CD14-positive monocyte (primary cell): ENCODE measurements around the gene POLR3E. TPM values are rescaled to one million over a fixed set of nuclear protein-coding genes. Genes with fewer than 3 reads are reported as not detected.

Experiments used
- DNase-seq, 3 donors: peaks; one replicate each; pipeline ENCODE4 v3.0.0-alpha.2; 2011 to 2022
- H2AFZ ChIP-seq: 2 replicates; pipeline ENCODE4 v1.6.0; 2012; ENCODE audit warnings: mild to moderate bottlenecking, low read depth, low read length, inconsistent platforms; ENCODE audit not compliant: insufficient read depth, poor library complexity, severe bottlenecking
- H3K27ac ChIP-seq, 2 donors: 1 replicate in 1 of 2; 2 replicates in 1 of 2; pipeline ENCODE4 v1.5.1; 2012 to 2013; ENCODE audit warnings: low read length in 2 of 2, control low read depth in 1 of 2, inconsistent platforms in 1 of 2, low read depth in 1 of 2, mild to moderate bottlenecking in 1 of 2
- H3K27me3 ChIP-seq, 2 donors: one replicate each; pipeline versions ENCODE4 v1.6.0 to v1.6.1; 2011 to 2013; ENCODE audit warnings: low read length in 2 of 2; ENCODE audit not compliant: control insufficient read depth in 2 of 2, insufficient read depth in 2 of 2
- H3K36me3 ChIP-seq, 2 donors: replicated peaks in 1 of 2; 1 replicate in 1 of 2; 2 replicates in 1 of 2; pipeline versions ENCODE4 v1.5.1 to v1.6.1; 2012 to 2013; ENCODE audit warnings: low read length in 2 of 2, control low read depth in 1 of 2, inconsistent platforms in 1 of 2, mild to moderate bottlenecking in 1 of 2; ENCODE audit not compliant: insufficient read depth in 2 of 2, control insufficient read depth in 1 of 2
- H3K4me1 ChIP-seq, 2 donors: 1 replicate in 1 of 2; 2 replicates in 1 of 2; pipeline versions ENCODE4 v1.5.1 to v1.6.1; 2012 to 2013; ENCODE audit warnings: low read length in 2 of 2, control low read depth in 1 of 2, inconsistent platforms in 1 of 2, mild to moderate bottlenecking in 1 of 2, moderate library complexity in 1 of 2; ENCODE audit not compliant: insufficient read depth in 2 of 2, control insufficient read depth in 1 of 2
- H3K4me2 ChIP-seq: replicated peaks from 2 replicates; pipeline ENCODE3; 2012; ENCODE audit warnings: low read length, moderate library complexity, mild to moderate bottlenecking; ENCODE audit not compliant: poor library complexity, severe bottlenecking; ENCODE audit errors: extremely low read depth
- H3K4me3 ChIP-seq, 3 experiments: fragments of 200-600 bp in 1 of 3; sonication (generic) in 1 of 3; replicated peaks in 1 of 3; 1 replicate in 2 of 3; 2 replicates in 1 of 3; pipeline ENCODE4 v1.5.1; 2011 to 2013; ENCODE audit warnings: low read length in 3 of 3, mild to moderate bottlenecking in 3 of 3, control low read depth in 2 of 3, low read depth in 2 of 3, inconsistent platforms in 1 of 3, moderate library complexity in 1 of 3
- H3K79me2 ChIP-seq: 2 replicates; pipeline ENCODE4 v1.6.0; 2012; ENCODE audit warnings: mild to moderate bottlenecking, control low read depth, inconsistent platforms, low read length, moderate library complexity; ENCODE audit not compliant: insufficient read depth
- H3K9ac ChIP-seq: 2 replicates; pipeline ENCODE4 v1.6.0; 2017; ENCODE audit warnings: low read length, mild to moderate bottlenecking; ENCODE audit not compliant: insufficient read depth, poor library complexity, severe bottlenecking
- H3K9me3 ChIP-seq, 2 donors: replicated peaks in 1 of 2; 1 replicate in 1 of 2; 2 replicates in 1 of 2; pipeline versions ENCODE4 v1.5.1 to v1.6.1; 2012 to 2013; ENCODE audit warnings: low read length in 2 of 2, control low read depth in 1 of 2; ENCODE audit not compliant: control insufficient read depth in 1 of 2, insufficient read depth in 1 of 2
- H4K20me1 ChIP-seq: 2 replicates; pipeline ENCODE4 v1.6.0; 2012; ENCODE audit warnings: mild to moderate bottlenecking, low read length, control low read depth, moderate library complexity; ENCODE audit not compliant: insufficient read depth
- H3K27ac Mint-ChIP-seq, 7 donors: one replicate each; pipeline ENCODE4 v1.8.0; 2020; ENCODE audit warnings: mild to moderate bottlenecking in 7 of 7, mixed read lengths in 7 of 7, moderate library complexity in 6 of 7, inconsistent platforms in 2 of 7
- H3K27me3 Mint-ChIP-seq, 3 donors: one replicate each; pipeline ENCODE4 v1.8.0; 2021 to 2022; ENCODE audit warnings: low read depth in 3 of 3, mild to moderate bottlenecking in 3 of 3, mixed read lengths in 3 of 3, moderate library complexity in 3 of 3, inconsistent platforms in 1 of 3
- H3K36me3 Mint-ChIP-seq, 2 donors: one replicate each; pipeline ENCODE4 v1.8.0; 2020; ENCODE audit warnings: mixed read lengths in 2 of 2, inconsistent platforms in 1 of 2, mild to moderate bottlenecking in 1 of 2
- H3K4me1 Mint-ChIP-seq: one replicate; pipeline ENCODE4 v1.8.0; 2020; ENCODE audit warnings: mild to moderate bottlenecking, mixed read lengths
- H3K4me3 Mint-ChIP-seq, 2 donors: one replicate each; pipeline ENCODE4 v1.8.0; 2020; ENCODE audit warnings: mild to moderate bottlenecking in 2 of 2, mixed read lengths in 2 of 2, moderate library complexity in 1 of 2
- H3K9me3 Mint-ChIP-seq, 7 donors: one replicate each; pipeline ENCODE4 v1.8.0; 2020 to 2022; ENCODE audit warnings: mixed read lengths in 7 of 7, mild to moderate bottlenecking in 6 of 7, moderate library complexity in 6 of 7, inconsistent platforms in 2 of 7
- CTCF ChIP-seq: fragments of 200-600 bp; IDR thresholded peaks from one replicate; pipeline ENCODE4 v1.8.0; 2022; ENCODE audit warnings: antibody characterized with exemption, mild to moderate bottlenecking
- WGBS: methylation state at CpG from one replicate; pipeline ENCODE4 v1.1.5; 2013; ENCODE audit warnings: missing lambda C conversion rate; ENCODE audit not compliant: insufficient coverage; 5-methylcytosine and 5-hydroxymethylcytosine counted together
- intact Hi-C, 2 donors: fragments of 100-400 bp; cut with micrococcal nuclease; formaldehyde crosslinking; loops; one replicate each; pipeline versions ENCODE4 v1.15.0 to v1.15.1; 2023
- polyA plus RNA-seq, 3 donors: library from polyadenylated mRNA; depleted of rRNA in 1 of 3; unstranded in 2 of 3; stranded (reverse) in 1 of 3; fragments of 300-500 nt in 2 of 3; fragments of >200 nt in 1 of 3; fragmentation: Illumina TruSeq in 2 of 3; gene quantifications; 1 replicate in 2 of 3; 2 replicates in 1 of 3; pipeline ENCODE4 v1.2.3, GENCODE V29; 2012 to 2021

The POLR3E gene
- polyA plus RNA-seq, 3 donors, result 4.1 to 34.6 (median 5.7) TPM

DNA sequence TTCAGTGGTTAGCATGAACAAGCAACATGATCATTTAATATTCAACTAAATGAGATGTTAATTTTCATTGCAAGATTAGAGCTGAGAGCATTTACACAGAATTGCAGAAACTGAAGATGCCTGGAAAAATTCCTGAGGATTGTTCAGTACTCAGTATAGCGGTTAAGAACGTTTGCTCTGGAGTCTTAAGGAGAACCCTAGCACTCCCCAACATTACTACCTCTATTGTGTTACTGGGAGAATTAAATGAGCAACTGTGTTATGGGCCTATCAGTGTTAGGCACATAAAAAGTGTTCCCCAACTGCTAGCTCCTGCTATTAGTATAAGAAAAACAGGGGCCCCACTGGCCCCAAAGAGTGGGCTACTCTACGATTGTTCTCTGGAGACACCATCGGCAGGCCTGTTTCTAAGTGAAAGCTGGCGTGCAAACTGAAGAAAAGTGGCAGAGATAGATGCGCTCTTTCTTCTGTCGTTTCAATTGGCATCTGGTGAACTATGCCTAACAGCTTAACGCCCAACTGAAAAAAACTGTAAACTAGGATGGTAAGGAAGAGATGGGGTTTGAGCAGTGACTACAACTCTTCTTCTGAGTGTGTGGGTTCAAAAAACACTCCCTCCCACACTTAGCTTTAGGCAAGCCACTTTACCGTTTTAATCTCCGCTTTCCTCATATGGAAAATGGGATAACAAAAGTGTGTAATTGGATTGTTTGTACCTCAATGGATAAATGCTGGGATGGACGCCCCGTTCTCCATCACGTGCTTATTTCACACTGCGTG, 75.9 kb downstream of the POLR3E start:
- TF ChIP-seq CTCF, result no peak
- Histone ChIP-seq H3K9ac (no peak overlapping the region), H3K4me2 (peak overlapping the region; percentile 93), H3K27ac (no peak overlapping the region), H3K4me1 (peaks cover 44 to 68% of the 10 kb centered on the region in 2 donors), H3K9me3 (no peaks in the 10 kb centered on the region), H2AFZ (peak overlapping the region; percentile 88), H3K36me3 (no peaks in the 10 kb centered on the region), H3K4me3 (peak overlapping the region in 2 of 3 experiments; percentile 56 to 87), H3K27me3 (no peaks in the 10 kb centered on the region), H4K20me1 (no peaks in the 10 kb centered on the region), H3K79me2 (peaks cover 58% of the 10 kb centered on the region)
- H3K9me3 Mint-ChIP-seq, result no peaks in the 10 kb centered on the region
- peak overlapping the region in 3 of 7 donors; percentile 27 to 85 (median 30) for H3K27ac Mint-ChIP-seq
- peaks cover 3 to 9% (median 3%) of the 10 kb centered on the region in 3 donors for H3K27me3 Mint-ChIP-seq
- intact Hi-C loops, result loop anchor here (10.0 kb wide), 2 partner anchors 48 to 178 kb away; no protein-coding TSS in a partner anchor
- no peak for DNase-seq
- peaks cover 58% of the 10 kb centered on the region for H3K4me1 Mint-ChIP-seq
- H3K36me3 Mint-ChIP-seq, result no peaks in the 10 kb centered on the region
- peak overlapping the region; percentile 91 to 96 for H3K4me3 Mint-ChIP-seq
- WGBS, result 96% methylated on average over 3 of the region's 14 CpGs

GRCh38 chr16:22373662-22374310, 76.6 kb downstream of the POLR3E start:
- no peaks in the 10 kb centered on the region for H3K36me3 Mint-ChIP-seq
- peak overlapping the region; percentile 56 to 87 (median 69) for H3K4me3 ChIP-seq
- peak overlapping the region; percentile 88 for H2AFZ ChIP-seq
- DNase-seq, result peak in 2 of 3 donors; percentile 4 to 12
- H4K20me1 ChIP-seq, result no peaks in the 10 kb centered on the region
- H3K9me3 Mint-ChIP-seq, result no peaks in the 10 kb centered on the region
- H3K9me3 ChIP-seq, result no peaks in the 10 kb centered on the region
- no peak for TF ChIP-seq CTCF
- 3% methylated on average over 51 of the region's 51 CpGs for WGBS
- H3K79me2 ChIP-seq, result peaks cover 51% of the 10 kb centered on the region
- H3K27me3 Mint-ChIP-seq, result peaks cover 3 to 9% (median 3%) of the 10 kb centered on the region in 3 donors
- H3K9ac ChIP-seq, result peak overlapping the region; percentile 65
- no peaks in the 10 kb centered on the region for H3K36me3 ChIP-seq
- peak overlapping the region; percentile 93 for H3K4me2 ChIP-seq
- peak overlapping the region in 5 of 7 donors; percentile 27 to 85 (median 32) for H3K27ac Mint-ChIP-seq
- H3K27me3 ChIP-seq, result no peaks in the 10 kb centered on the region
- intact Hi-C loops, result loop anchor here (10.0 kb wide), 2 partner anchors 49 to 179 kb away; no protein-coding TSS in a partner anchor
- H3K4me1 ChIP-seq, result peaks cover 40 to 61% of the 10 kb centered on the region in 2 donors
- peaks cover 54% of the 10 kb centered on the region for H3K4me1 Mint-ChIP-seq
- peak overlapping the region; percentile 96 for H3K4me3 Mint-ChIP-seq
- H3K27ac ChIP-seq, result no peak overlapping the region
